C4-2B (cell line): ENCODE measurements around the gene DNAH1.

Experiments used
- ZFX ChIP-seq: fragments of 450-650 bp; IDR thresholded peaks from 2 replicates; pipeline ENCODE4 v1.6.1; 2017
- TF ChIP-seq, protein P1 (sequence below): fragments of 450-650 bp; conservative IDR thresholded peaks from 2 replicates; pipeline ENCODE4 v1.5.1; 2017; ENCODE audit warnings: mild to moderate bottlenecking

DNA sequence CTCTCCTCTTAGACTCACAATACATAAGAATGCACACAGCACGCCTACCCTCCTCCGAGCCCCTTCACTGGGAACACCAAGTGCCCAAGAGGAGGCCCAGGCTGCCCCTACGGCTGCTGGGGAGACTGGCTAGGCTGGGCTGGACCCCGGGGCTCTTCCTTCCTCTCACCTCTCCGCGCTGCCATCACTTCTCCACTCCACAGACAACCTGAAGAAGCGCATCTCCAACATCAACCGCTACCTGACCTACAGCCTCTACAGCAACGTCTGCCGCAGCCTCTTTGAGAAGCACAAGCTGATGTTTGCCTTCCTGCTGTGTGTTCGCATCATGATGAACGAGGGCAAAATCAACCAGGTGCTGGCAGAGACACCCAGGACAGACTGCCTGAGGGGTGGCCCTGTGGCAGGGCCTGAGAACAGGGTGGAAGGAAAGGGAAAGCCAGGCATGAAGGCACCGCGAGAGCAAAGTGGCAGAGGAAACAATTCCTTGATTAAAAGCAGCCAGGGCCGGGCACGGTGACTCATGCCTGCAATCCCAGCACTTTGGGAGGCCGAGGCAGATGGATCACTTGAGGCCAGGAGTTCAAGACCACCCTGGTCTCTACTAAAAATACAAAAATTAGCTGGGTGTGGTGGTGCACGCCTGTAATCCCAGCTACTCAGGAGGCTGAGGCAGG lies 77.2 kb downstream of the DNAH1 start:
- TF ChIP-seq, protein P1, sequence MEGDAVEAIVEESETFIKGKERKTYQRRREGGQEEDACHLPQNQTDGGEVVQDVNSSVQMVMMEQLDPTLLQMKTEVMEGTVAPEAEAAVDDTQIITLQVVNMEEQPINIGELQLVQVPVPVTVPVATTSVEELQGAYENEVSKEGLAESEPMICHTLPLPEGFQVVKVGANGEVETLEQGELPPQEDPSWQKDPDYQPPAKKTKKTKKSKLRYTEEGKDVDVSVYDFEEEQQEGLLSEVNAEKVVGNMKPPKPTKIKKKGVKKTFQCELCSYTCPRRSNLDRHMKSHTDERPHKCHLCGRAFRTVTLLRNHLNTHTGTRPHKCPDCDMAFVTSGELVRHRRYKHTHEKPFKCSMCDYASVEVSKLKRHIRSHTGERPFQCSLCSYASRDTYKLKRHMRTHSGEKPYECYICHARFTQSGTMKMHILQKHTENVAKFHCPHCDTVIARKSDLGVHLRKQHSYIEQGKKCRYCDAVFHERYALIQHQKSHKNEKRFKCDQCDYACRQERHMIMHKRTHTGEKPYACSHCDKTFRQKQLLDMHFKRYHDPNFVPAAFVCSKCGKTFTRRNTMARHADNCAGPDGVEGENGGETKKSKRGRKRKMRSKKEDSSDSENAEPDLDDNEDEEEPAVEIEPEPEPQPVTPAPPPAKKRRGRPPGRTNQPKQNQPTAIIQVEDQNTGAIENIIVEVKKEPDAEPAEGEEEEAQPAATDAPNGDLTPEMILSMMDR = no peak
- no peak for TF ChIP-seq ZFX
